ENCODE data around the gene AK8.

DNA sequence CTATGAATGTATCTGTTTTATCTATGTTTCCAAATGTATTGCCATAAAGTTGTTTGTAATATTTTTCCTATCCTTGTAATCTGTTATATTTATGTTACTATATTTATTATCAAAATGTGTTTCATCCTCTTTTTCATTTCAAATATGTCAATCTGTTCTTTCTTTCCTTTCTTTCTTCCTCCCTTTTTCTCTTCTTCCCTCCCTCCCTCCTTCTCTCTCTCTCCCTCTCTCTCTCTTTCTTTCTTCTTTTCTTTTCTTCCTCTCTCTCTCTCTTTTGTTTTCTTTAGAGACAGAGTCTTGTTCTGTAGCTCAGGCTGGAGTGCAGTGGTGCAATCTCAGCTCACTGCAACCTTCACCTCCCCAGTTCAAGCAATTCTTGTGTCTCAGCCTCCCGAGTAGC is 116.5 kb downstream of the AK8 start:
- TF ChIP-seq CTCF (IDR thresholded peaks at IDR 0.05; ENCODE audit: insufficient read depth, low read length, poor library complexity, severe bottlenecking) = no peak
- no peak for TF ChIP-seq EZH2phosphoT487 (conservative IDR thresholded peaks at IDR 0.05; ENCODE audit: low read length)
